IPS DF 6.9 (cell line): ENCODE results near the gene PNPLA5.

Experiments
- DNase-seq: peaks from one replicate; pipeline ENCODE4 v3.0.0-alpha.2; 2013; ENCODE audit warnings: low read depth, low spot score
- H3K27ac ChIP-seq: one replicate; pipeline ENCODE4 v1.5.1; 2013; ENCODE audit warnings: low read length, control low read depth
- H3K27me3 ChIP-seq: 2 replicates; pipeline ENCODE4 v1.6.1; 2013; ENCODE audit warnings: mild to moderate bottlenecking, low read length; ENCODE audit not compliant: control insufficient read depth, insufficient read depth
- H3K36me3 ChIP-seq: 2 replicates; pipeline ENCODE4 v1.6.1; 2013; ENCODE audit warnings: low read length; ENCODE audit not compliant: control insufficient read depth, insufficient read depth
- H3K4me1 ChIP-seq: 2 replicates; pipeline ENCODE4 v1.6.1; 2013; ENCODE audit warnings: low read length; ENCODE audit not compliant: control insufficient read depth, insufficient read depth
- H3K4me3 ChIP-seq: 2 replicates; pipeline ENCODE4 v1.5.1; 2013; ENCODE audit warnings: mild to moderate bottlenecking, low read length
- H3K9me3 ChIP-seq: 2 replicates; pipeline ENCODE4 v1.6.1; 2013; ENCODE audit warnings: low read length, inconsistent platforms; ENCODE audit not compliant: control insufficient read depth, insufficient read depth
- WGBS: extraction: QIAGEN DNeasy Blood & Tissue Kit; methylation state at CpG from one replicate; pipeline ENCODE4 v1.1.7; 2013; ENCODE audit warnings: mixed read lengths, missing lambda C conversion rate; ENCODE audit not compliant: insufficient read length, insufficient coverage; 5-methylcytosine and 5-hydroxymethylcytosine counted together

PNPLA5 gene

GRCh38 chr22:43891360-43892182 is at the start of gene PNPLA5:
Gene PNPLA5, minus strand, starts transcription at chr22:43892013. Its CDS starts 133 bp downstream, at chr22:43891880.
- H3K4me3 ChIP-seq = peak within 1 kb of the TSS; percentile 37; the same call in 1 of the 2 replicates
- no CpG with 5 or more reads among the region's 72 CpGs for WGBS
- DNase-seq = peak; percentile 45
- no peaks in the 10 kb centered on the region for H3K36me3 ChIP-seq
- H3K4me1 ChIP-seq = peaks cover 5% of the 10 kb centered on the region; the same call in 1 of the 2 replicates
- H3K9me3 ChIP-seq = no peaks in the 10 kb centered on the region
- no peak within 1 kb of the TSS for H3K27ac ChIP-seq
- H3K27me3 ChIP-seq = no peaks in the 10 kb centered on the region

GRCh38 chr22:43941449-43941848 is 49.6 kb upstream of the PNPLA5 start:
- no peaks in the 10 kb centered on the region for H3K27me3 ChIP-seq
- H3K4me1 ChIP-seq = no peaks in the 10 kb centered on the region
- WGBS = no CpG with 5 or more reads among the region's 6 CpGs

GRCh38 chr22:43931771-43932170 is 40.0 kb upstream of the PNPLA5 start:
- peaks cover 48% of the 10 kb centered on the region for H3K36me3 ChIP-seq
- H3K4me1 ChIP-seq = no peaks in the 10 kb centered on the region
- H3K27ac ChIP-seq = no peak overlapping the region
- DNase-seq = no peak
- H3K9me3 ChIP-seq = no peaks in the 10 kb centered on the region
- no peaks in the 10 kb centered on the region for H3K27me3 ChIP-seq
- no CpG with 5 or more reads among the region's 4 CpGs for WGBS
- H3K4me3 ChIP-seq = no peak overlapping the region

More at GRCh38 chr22:43941449-43941848, 49.6 kb upstream of the PNPLA5 start:
- H3K4me3 ChIP-seq = no peak overlapping the region
- H3K9me3 ChIP-seq = no peaks in the 10 kb centered on the region
- H3K27ac ChIP-seq = no peak overlapping the region
- peaks cover 51% of the 10 kb centered on the region for H3K36me3 ChIP-seq
- no peak for DNase-seq

- no peak for DNase-seq
- no peak overlapping the region for H3K4me3 ChIP-seq
- H3K36me3 ChIP-seq = peaks cover 34% of the 10 kb centered on the region
- no peak overlapping the region for H3K27ac ChIP-seq
- no peaks in the 10 kb centered on the region for H3K27me3 ChIP-seq
- WGBS = no CpG with 5 or more reads among the region's 6 CpGs
- no peaks in the 10 kb centered on the region for H3K9me3 ChIP-seq
- peaks cover 6% of the 10 kb centered on the region; the same call in 1 of the 2 replicates for H3K4me1 ChIP-seq
These were observed 37.1 kb upstream of the PNPLA5 start for GRCh38 chr22:43928908-43929307.

GRCh38 chr22:43928468-43928867 is 36.7 kb upstream of the PNPLA5 start:
- Histone ChIP-seq H3K36me3 (peaks cover 31% of the 10 kb centered on the region), H3K4me3 (no peak overlapping the region), H3K27ac (no peak overlapping the region), H3K27me3 (no peaks in the 10 kb centered on the region), H3K9me3 (no peaks in the 10 kb centered on the region), H3K4me1 (peaks cover 6% of the 10 kb centered on the region; the same call in 1 of the 2 replicates)
- WGBS = no CpG with 5 or more reads among the region's 5 CpGs
- DNase-seq = no peak

- H3K27me3 ChIP-seq = no peaks in the 10 kb centered on the region
- no peak overlapping the region for H3K4me3 ChIP-seq
- peaks cover 18% of the 10 kb centered on the region for H3K36me3 ChIP-seq
- WGBS = no CpG with 5 or more reads among the region's 1 CpG
- peaks cover 6% of the 10 kb centered on the region; the same call in 1 of the 2 replicates for H3K4me1 ChIP-seq
- no peaks in the 10 kb centered on the region for H3K9me3 ChIP-seq
- DNase-seq = no peak
- H3K27ac ChIP-seq = no peak overlapping the region
These were observed 34.5 kb upstream of the PNPLA5 start for GRCh38 chr22:43926349-43926710.

GRCh38 chr22:43925433-43926348 is 33.9 kb upstream of the PNPLA5 start:
- H3K4me1 ChIP-seq = peaks cover 6% of the 10 kb centered on the region; the same call in 1 of the 2 replicates
- H3K27ac ChIP-seq = no peak overlapping the region
- H3K36me3 ChIP-seq = peaks cover 17% of the 10 kb centered on the region
- H3K9me3 ChIP-seq = no peaks in the 10 kb centered on the region
- peak overlapping the region; percentile 16; the same call in 1 of the 2 replicates for H3K4me3 ChIP-seq
- H3K27me3 ChIP-seq = no peaks in the 10 kb centered on the region
- WGBS = no CpG with 5 or more reads among the region's 6 CpGs
- DNase-seq = no peak

GRCh38 chr22:43924877-43925276 is 33.1 kb upstream of the PNPLA5 start:
- no peak overlapping the region for H3K27ac ChIP-seq
- WGBS = no CpG with 5 or more reads among the region's 7 CpGs
- no peaks in the 10 kb centered on the region for H3K27me3 ChIP-seq
- no peak for DNase-seq
- peaks cover 9% of the 10 kb centered on the region for H3K36me3 ChIP-seq
- peak overlapping the region; percentile 16; the same call in 1 of the 2 replicates for H3K4me3 ChIP-seq
- H3K9me3 ChIP-seq = no peaks in the 10 kb centered on the region
- peaks cover 6% of the 10 kb centered on the region; the same call in 1 of the 2 replicates for H3K4me1 ChIP-seq

GRCh38 chr22:43923631-43924464 is 32.0 kb upstream of the PNPLA5 start, which contains the start of gene PNPLA3:
Gene PNPLA3, plus strand, starts transcription at chr22:43923805. Its CDS starts 107 bp downstream, at chr22:43923912.
- H3K36me3 ChIP-seq = peaks cover 7% of the 10 kb centered on the region; the same call in 1 of the 2 replicates
- no peaks in the 10 kb centered on the region for H3K27me3 ChIP-seq
- no peak within 1 kb of the TSS for H3K27ac ChIP-seq
- peak within 1 kb of the TSS; percentile 62 for H3K4me3 ChIP-seq
- H3K4me1 ChIP-seq = peaks cover 6% of the 10 kb centered on the region; the same call in 1 of the 2 replicates
- no peaks in the 10 kb centered on the region for H3K9me3 ChIP-seq
- peak; percentile 73 for DNase-seq
- WGBS = no CpG with 5 or more reads among the region's 100 CpGs
